Measurements from ENCODE around the gene PATE1.

DNA sequence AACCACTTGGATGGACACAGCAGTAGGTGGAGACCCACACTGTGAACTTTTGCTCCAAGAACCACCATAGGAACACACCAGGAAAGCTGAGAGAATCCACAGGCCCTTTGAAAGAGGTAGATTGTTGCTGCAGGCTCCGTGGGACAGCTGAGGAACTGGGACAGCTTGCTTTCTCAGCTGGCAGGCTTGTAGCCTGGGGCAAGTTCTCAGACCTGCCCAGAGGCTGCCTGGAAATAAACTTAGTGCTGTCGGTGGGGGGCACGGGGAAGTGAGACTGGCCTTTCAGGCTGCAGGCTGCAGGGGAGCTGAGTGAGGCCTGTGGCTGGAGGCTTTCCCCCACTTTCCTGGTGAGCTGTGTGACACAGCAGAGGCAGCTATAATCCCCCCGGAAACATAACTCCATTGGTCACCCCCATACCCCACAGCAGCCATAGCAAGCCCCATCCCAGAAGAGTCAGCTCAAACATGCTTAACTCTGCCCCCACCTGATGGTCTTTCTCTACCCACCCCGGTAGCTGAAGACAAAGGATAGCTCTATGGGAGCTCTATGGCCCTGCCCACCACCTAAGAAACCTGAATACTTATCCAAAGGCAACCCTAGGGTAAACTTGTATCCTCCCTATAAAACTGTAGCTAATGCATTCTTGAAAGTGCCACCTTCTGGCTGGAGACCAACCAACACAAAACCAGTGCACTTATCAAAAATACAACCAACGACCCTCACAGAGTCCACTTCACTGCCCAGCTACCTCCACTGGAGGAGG lies 44.0 kb upstream of the PATE1 start:
- no peak for TF ChIP-seq GATA2 (IDR thresholded peaks at IDR 0.05; ENCODE audit: low read depth, low read length)
- TF ChIP-seq GATA3 (IDR thresholded peaks at IDR 0.05; ENCODE audit: low read depth, low read length) = no peak
